Breast epithelium (tissue), 4 donors: ENCODE results near the gene CNKSR1. TPM values are rescaled to one million over a fixed set of nuclear protein-coding genes. Genes with fewer than 3 reads are reported as not detected.

Experiments used
- DNase-seq, 2 donors: peaks; one replicate each; pipeline ENCODE4 v3.0.0-alpha.2; 2019; ENCODE audit warnings: low spot score in 2 of 2
- H3K27ac ChIP-seq, 2 donors: fragments of 200-600 bp; sonication (generic) in 1 of 2; one replicate each; pipeline ENCODE4 v1.5.1; 2016 to 2019; ENCODE audit warnings: mild to moderate bottlenecking in 1 of 2
- H3K27me3 ChIP-seq, 2 donors: fragments of 200-600 bp; sonication (generic) in 1 of 2; one replicate each; pipeline versions ENCODE4 v1.5.1 to v1.6.0; 2017 to 2019; ENCODE audit warnings: control low read depth in 1 of 2, mild to moderate bottlenecking in 1 of 2
- H3K36me3 ChIP-seq: fragments of 200-600 bp; one replicate; pipeline ENCODE4 v1.5.1; 2019
- H3K4me1 ChIP-seq, 2 donors: fragments of 200-600 bp; sonication (generic); one replicate each; pipeline ENCODE4 v1.5.1; 2016 to 2019; ENCODE audit warnings: control low read depth in 1 of 2
- H3K4me3 ChIP-seq, 3 donors: fragments of 200-600 bp; sonication (generic); 1 replicate in 2 of 3; 2 replicates in 1 of 3; pipeline ENCODE4 v1.5.1; 2016 to 2019; ENCODE audit warnings: mild to moderate bottlenecking in 3 of 3, moderate library complexity in 2 of 3
- H3K9me3 ChIP-seq, 2 donors: fragments of 200-600 bp; sonication (generic) in 1 of 2; one replicate each; pipeline ENCODE4 v1.5.1; 2016 to 2019; ENCODE audit warnings: control low read depth in 1 of 2
- CTCF ChIP-seq, 3 donors: fragments of 450-650 bp; IDR thresholded peaks; one replicate each; pipeline ENCODE4 v1.5.1; 2016 to 2017; ENCODE audit warnings: antibody characterized with exemption in 3 of 3, mild to moderate bottlenecking in 3 of 3, moderate library complexity in 3 of 3
- POLR2A ChIP-seq: fragments of 450-650 bp; IDR thresholded peaks from one replicate; pipeline ENCODE4 v1.6.1; 2016; ENCODE audit warnings: antibody characterized with exemption, mild to moderate bottlenecking, moderate library complexity
- POLR2AphosphoS5 ChIP-seq, 3 donors: sonication (generic); formaldehyde crosslinking; IDR thresholded peaks; one replicate each; pipeline ENCODE4 v1.6.1; 2017; ENCODE audit warnings: antibody characterized with exemption in 3 of 3
- intact Hi-C: fragments of 100-400 bp; cut with DNase I; formaldehyde crosslinking; loops from one replicate; pipeline ENCODE4 v1.15.1; 2023; ENCODE audit warnings: low total_unique reads
- total RNA-seq, 3 donors: library from RNA; depleted of rRNA; stranded (reverse); fragments of >200 nt; gene quantifications; one replicate each; pipeline ENCODE4 v1.1.0, GENCODE V29; 2016

CNKSR1 gene
- total RNA-seq, 3 donors from 2014 or later: 2.2 to 28.2 (median 22.3) TPM

GRCh38 chr1:26145960-26146294 lies 31.4 kb upstream of the CNKSR1 start:
- Histone ChIP-seq H3K27ac (no peak overlapping the region), H3K4me3 (no peak overlapping the region), H3K9me3 (no peaks in the 10 kb centered on the region), H3K27me3 (no peaks in the 10 kb centered on the region), H3K36me3 (no peaks in the 10 kb centered on the region), H3K4me1 (no peaks in the 10 kb centered on the region)
- DNase-seq: peak in 1 of 2 donors; percentile 12
- TF ChIP-seq POLR2AphosphoS5 (IDR thresholded peaks at IDR 0.05): no peak
- no peak for TF ChIP-seq CTCF (IDR thresholded peaks at IDR 0.05)
- TF ChIP-seq POLR2A: no peak
- intact Hi-C loops: no loop called here

GRCh38 chr1:26148887-26149286 lies 28.4 kb upstream of the CNKSR1 start:
- no peaks in the 10 kb centered on the region for H3K9me3 ChIP-seq
- no peak overlapping the region for H3K27ac ChIP-seq
- H3K4me3 ChIP-seq: no peak overlapping the region
- no peaks in the 10 kb centered on the region for H3K27me3 ChIP-seq
- DNase-seq: no peak
- TF ChIP-seq CTCF (IDR thresholded peaks at IDR 0.05) (no peak), POLR2A (no peak), POLR2AphosphoS5 (IDR thresholded peaks at IDR 0.05) (no peak)
- no peaks in the 10 kb centered on the region for H3K36me3 ChIP-seq
- intact Hi-C loops: no loop called here
- no peaks in the 10 kb centered on the region for H3K4me1 ChIP-seq

GRCh38 chr1:26153966-26154532 lies 23.2 kb upstream of the CNKSR1 start:
- H3K36me3 ChIP-seq: no peaks in the 10 kb centered on the region
- intact Hi-C loops: loop anchor here (10.0 kb wide), 1 partner anchor 49 kb away; no protein-coding TSS in a partner anchor
- peak in 1 of 2 donors; percentile 30 for DNase-seq

GRCh38 chr1:26154750-26155149 lies 22.5 kb upstream of the CNKSR1 start:
- Histone ChIP-seq H3K36me3 (no peaks in the 10 kb centered on the region), H3K27ac (no peak overlapping the region), H3K4me3 (no peak overlapping the region), H3K9me3 (no peaks in the 10 kb centered on the region), H3K27me3 (peaks cover 0 to 14% of the 10 kb centered on the region in 2 donors), H3K4me1 (no peaks in the 10 kb centered on the region)
- TF ChIP-seq CTCF (IDR thresholded peaks at IDR 0.05): no peak
- TF ChIP-seq POLR2A: no peak
- TF ChIP-seq POLR2AphosphoS5 (IDR thresholded peaks at IDR 0.05): no peak
- DNase-seq: no peak
- intact Hi-C loops: loop anchor here (10.0 kb wide), 1 partner anchor 50 kb away; no protein-coding TSS in a partner anchor

More at GRCh38 chr1:26153966-26154532, 23.2 kb upstream of the CNKSR1 start:
- Histone ChIP-seq H3K9me3 (no peaks in the 10 kb centered on the region), H3K4me3 (no peak overlapping the region), H3K27me3 (peaks cover 0 to 14% of the 10 kb centered on the region in 2 donors), H3K4me1 (no peaks in the 10 kb centered on the region), H3K27ac (no peak overlapping the region)
- TF ChIP-seq CTCF (IDR thresholded peaks at IDR 0.05) (no peak), POLR2A (no peak), POLR2AphosphoS5 (IDR thresholded peaks at IDR 0.05) (no peak)

GRCh38 chr1:26155370-26156284 lies 21.7 kb upstream of the CNKSR1 start:
- Histone ChIP-seq H3K27me3 (peaks cover 0 to 18% of the 10 kb centered on the region in 2 donors), H3K27ac (peak overlapping the region in 1 of 2 donors; percentile 73)

More at GRCh38 chr1:26155370-26156284, 21.7 kb upstream of the CNKSR1 start:
- intact Hi-C loops: loop anchor here (10.0 kb wide), 1 partner anchor 51 kb away; no protein-coding TSS in a partner anchor
- no peaks in the 10 kb centered on the region for H3K9me3 ChIP-seq
- TF ChIP-seq CTCF (IDR thresholded peaks at IDR 0.05) (no peak), POLR2AphosphoS5 (IDR thresholded peaks at IDR 0.05) (no peak), POLR2A (no peak)
- H3K4me3 ChIP-seq: peak overlapping the region; percentile 15 to 47 (median 24)
- no peaks in the 10 kb centered on the region for H3K4me1 ChIP-seq
- no peak for DNase-seq
- H3K36me3 ChIP-seq: no peaks in the 10 kb centered on the region
